HUDEP-2 (cell line): ENCODE results near the gene SPDYE2B.

Experiments used
- DNase-seq, 76 experiments: peaks; one replicate each; lab custom pipeline; 2025; ENCODE audit not compliant: unreplicated experiment in 76 of 76; lab: John Stamatoyannopoulos, UW

The SPDYE2B gene

GRCh38 chr7:102698962-102699750 is 49.0 kb downstream of the SPDYE2B start:
- DNase-seq, result peak in 1 of 76 experiments; percentile 1
